ENCODE results near the gene SRRM2.

- TF ChIP-seq CTCF (IDR thresholded peaks at IDR 0.05) (no peak), POLR2AphosphoS5 (IDR thresholded peaks at IDR 0.05) (no peak)
Measured at GRCh38 chr16:2766430-2767139, 14.1 kb downstream of the SRRM2 start.

Measured in stomach (tissue), 4 donors.